Measurements from ENCODE around the gene CXCL14.

Gene CXCL14, protein sequence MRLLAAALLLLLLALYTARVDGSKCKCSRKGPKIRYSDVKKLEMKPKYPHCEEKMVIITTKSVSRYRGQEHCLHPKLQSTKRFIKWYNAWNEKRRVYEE

DNA sequence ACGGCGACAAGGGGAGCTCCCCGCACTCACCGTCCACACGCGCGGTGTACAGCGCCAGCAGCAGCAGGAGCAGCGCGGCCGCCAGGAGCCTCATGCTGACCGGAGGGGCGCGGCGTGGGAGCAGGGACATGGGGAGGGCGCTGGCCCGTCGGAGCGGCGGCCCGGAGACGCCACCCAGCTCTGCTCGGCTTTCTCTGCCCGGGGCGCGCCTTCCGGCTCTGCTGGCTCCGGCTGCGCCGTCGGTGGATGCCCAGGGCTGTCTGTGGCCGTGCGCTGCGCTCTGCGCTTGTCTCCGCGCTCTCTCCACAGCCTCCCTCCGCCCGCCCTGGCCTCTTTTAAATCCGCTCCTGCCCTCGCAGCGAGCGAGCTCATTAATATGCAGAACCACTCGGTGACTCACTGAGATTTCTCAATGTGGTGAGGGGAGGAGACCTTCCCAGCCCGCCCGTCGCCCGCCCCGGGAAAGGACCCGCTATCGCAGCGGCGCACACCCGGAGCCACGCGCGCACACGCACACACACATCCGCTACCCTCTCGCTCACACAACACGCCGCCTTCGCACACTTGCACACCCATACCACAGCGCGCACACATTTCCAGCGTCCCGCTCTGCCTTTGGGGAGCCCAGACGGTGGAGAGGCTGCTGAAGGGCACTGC, at the start of gene CXCL14:
CXCL14 (minus strand) TSS at position 307 of the 657 bp plus-strand sequence; CDS start at position 94, 213 bp downstream.
- Histone ChIP-seq H3K9me3 (ENCODE audit: severe bottlenecking) (peaks cover 3% of the 10 kb centered on the region), H3K4me3 (ENCODE audit: low read depth, low read length) (peak within 1 kb of the TSS; percentile 13), H3K36me3 (no peaks in the 10 kb centered on the region), H3K27ac (no peak within 1 kb of the TSS), H3K27me3 (ENCODE audit: insufficient read depth, low read depth, severe bottlenecking) (peaks cover 54% of the 10 kb centered on the region)
- peak; percentile 53 for DNase-seq
- TF ChIP-seq, protein P1, sequence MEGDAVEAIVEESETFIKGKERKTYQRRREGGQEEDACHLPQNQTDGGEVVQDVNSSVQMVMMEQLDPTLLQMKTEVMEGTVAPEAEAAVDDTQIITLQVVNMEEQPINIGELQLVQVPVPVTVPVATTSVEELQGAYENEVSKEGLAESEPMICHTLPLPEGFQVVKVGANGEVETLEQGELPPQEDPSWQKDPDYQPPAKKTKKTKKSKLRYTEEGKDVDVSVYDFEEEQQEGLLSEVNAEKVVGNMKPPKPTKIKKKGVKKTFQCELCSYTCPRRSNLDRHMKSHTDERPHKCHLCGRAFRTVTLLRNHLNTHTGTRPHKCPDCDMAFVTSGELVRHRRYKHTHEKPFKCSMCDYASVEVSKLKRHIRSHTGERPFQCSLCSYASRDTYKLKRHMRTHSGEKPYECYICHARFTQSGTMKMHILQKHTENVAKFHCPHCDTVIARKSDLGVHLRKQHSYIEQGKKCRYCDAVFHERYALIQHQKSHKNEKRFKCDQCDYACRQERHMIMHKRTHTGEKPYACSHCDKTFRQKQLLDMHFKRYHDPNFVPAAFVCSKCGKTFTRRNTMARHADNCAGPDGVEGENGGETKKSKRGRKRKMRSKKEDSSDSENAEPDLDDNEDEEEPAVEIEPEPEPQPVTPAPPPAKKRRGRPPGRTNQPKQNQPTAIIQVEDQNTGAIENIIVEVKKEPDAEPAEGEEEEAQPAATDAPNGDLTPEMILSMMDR (IDR thresholded peaks at IDR 0.05; ENCODE audit: low read depth, low read length) = no peak

DNA sequence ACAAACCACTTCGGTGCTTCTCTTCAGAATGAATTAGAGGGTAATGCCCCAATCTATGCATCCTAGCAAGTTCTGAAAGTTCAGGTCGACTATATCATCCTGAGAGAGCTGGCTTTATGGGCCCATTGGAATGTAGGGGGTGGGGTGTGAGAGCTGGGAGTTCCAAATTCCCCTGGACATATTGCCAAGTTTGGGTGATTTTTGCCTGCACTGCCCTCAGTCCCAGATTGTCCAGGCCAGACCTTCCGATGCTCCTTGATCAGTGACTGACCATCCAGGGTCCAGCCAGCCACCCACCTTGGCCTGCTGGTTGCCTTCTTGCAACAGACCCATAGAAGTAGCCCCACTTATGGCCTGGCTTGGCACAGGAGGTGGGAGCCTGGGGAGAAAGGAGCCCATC, 47.8 kb upstream of the CXCL14 start:
- Histone ChIP-seq H3K4me3 (ENCODE audit: low read depth, low read length) (no peak overlapping the region), H3K36me3 (no peaks in the 10 kb centered on the region), H3K27me3 (ENCODE audit: insufficient read depth, low read depth, severe bottlenecking) (peaks cover 57% of the 10 kb centered on the region), H3K9me3 (ENCODE audit: severe bottlenecking) (no peaks in the 10 kb centered on the region), H3K27ac (no peak overlapping the region)
- DNase-seq = no peak
- TF ChIP-seq, protein P1 (IDR thresholded peaks at IDR 0.05; ENCODE audit: low read depth, low read length) = no peak

DNA sequence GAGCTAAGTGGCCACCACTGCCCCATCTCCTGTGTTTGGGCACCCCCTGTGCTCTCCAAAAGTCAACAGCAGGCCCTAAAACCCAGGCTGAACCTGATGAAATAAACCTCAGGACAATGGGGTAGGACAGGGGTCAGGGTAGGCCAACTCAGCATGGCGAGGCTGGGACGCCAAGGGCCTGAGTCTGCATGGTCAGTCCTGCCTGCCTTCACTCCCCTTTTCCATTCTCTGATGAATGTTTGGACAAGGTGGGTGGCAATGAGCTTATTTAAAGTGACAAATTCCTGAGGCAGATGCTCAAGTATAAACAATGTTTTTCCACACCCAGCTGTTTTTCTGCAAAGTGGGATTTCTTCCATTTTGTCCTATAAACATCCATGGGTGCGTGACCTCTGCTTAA, 47.2 kb upstream of the CXCL14 start:
- no peak for DNase-seq
- Histone ChIP-seq H3K9me3 (ENCODE audit: severe bottlenecking) (no peaks in the 10 kb centered on the region), H3K36me3 (no peaks in the 10 kb centered on the region), H3K4me3 (ENCODE audit: low read depth, low read length) (no peak overlapping the region), H3K27ac (no peak overlapping the region), H3K27me3 (ENCODE audit: insufficient read depth, low read depth, severe bottlenecking) (peaks cover 51% of the 10 kb centered on the region)
- TF ChIP-seq, protein P1 (IDR thresholded peaks at IDR 0.05; ENCODE audit: low read depth, low read length) = no peak

DNA sequence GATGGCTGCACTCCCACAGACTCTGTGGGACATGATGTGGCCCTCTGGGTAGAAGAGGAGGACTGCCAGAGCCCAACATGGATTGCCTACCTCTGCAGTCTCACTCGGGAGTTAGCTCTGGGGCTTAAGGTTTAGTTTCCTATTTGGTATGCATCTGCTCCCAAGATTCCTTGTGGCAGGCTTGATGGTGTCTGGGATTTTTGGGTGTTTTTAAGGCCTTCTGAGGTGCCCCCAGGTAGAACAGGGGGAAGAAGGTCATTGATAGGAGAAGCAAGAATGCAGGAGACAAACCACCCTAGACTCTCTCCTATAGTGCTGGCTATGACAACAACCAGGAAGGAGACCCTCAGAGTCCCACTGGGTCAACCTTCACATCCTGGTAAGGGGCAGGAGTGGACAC, 46.7 kb upstream of the CXCL14 start:
- H3K36me3 ChIP-seq = no peaks in the 10 kb centered on the region
- DNase-seq = no peak
- no peak overlapping the region for H3K27ac ChIP-seq
- no peaks in the 10 kb centered on the region for H3K9me3 ChIP-seq (ENCODE audit: severe bottlenecking)
- TF ChIP-seq, protein P1 (IDR thresholded peaks at IDR 0.05; ENCODE audit: low read depth, low read length) = no peak
- H3K4me3 ChIP-seq (ENCODE audit: low read depth, low read length) = no peak overlapping the region
- peaks cover 53% of the 10 kb centered on the region for H3K27me3 ChIP-seq (ENCODE audit: insufficient read depth, low read depth, severe bottlenecking)

DNA sequence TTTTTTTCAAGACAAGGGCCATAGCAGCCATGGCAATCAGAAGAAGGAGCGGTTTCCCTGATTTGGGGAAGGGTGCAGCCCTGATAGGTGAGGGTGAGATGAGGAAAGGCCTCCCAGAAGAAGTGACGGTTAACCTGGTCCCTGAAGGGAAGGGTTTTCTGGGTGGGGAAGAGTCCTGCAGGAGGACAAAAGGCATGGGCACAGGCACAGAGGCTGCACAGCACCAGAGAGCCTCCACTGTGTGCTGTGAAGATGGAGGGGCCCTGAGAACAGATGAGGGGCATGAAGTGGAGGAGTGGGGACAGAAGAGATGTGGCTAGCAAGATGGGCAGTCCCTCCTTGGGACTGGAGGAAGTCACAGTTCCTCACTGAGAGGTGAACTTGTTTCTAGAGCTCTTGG, 46.3 kb upstream of the CXCL14 start:
- H3K4me3 ChIP-seq (ENCODE audit: low read depth, low read length) = no peak overlapping the region
- no peak overlapping the region for H3K27ac ChIP-seq
- H3K27me3 ChIP-seq (ENCODE audit: insufficient read depth, low read depth, severe bottlenecking) = peaks cover 51% of the 10 kb centered on the region
- TF ChIP-seq, protein P1 (IDR thresholded peaks at IDR 0.05; ENCODE audit: low read depth, low read length) = no peak
- no peaks in the 10 kb centered on the region for H3K9me3 ChIP-seq (ENCODE audit: severe bottlenecking)
- DNase-seq = no peak
- no peaks in the 10 kb centered on the region for H3K36me3 ChIP-seq
